ENCODE data around the gene C9orf57.
"Not testable (repeated sequence)": the region's sequence is repeated elsewhere in the genome, so short reads cannot be mapped to it uniquely, and the experiment has no call there.

The C9orf57 gene

GRCh38 chr9:72060513-72060912, at the start of gene C9orf57:
TSS of gene C9orf57 (minus strand) at chr9:72060613. CDS start at chr9:72059331, 1,282 bp downstream.
- DNase-seq: no peak

- no peak for DNase-seq
These were observed 42.1 kb upstream of the C9orf57 start for GRCh38 chr9:72102520-72102919.

- DNase-seq: not testable (repeated sequence)
These were observed 35.1 kb upstream of the C9orf57 start for GRCh38 chr9:72095520-72095919.

GRCh38 chr9:72092820-72093219, 32.4 kb upstream of the C9orf57 start:
- DNase-seq: no peak

GRCh38 chr9:72089451-72090130, 29.2 kb upstream of the C9orf57 start:
- no peak for DNase-seq

- DNase-seq: peak in 1 of 2 donors; percentile 18
These were observed 22.1 kb upstream of the C9orf57 start for GRCh38 chr9:72082536-72082935.

- not testable (repeated sequence) for DNase-seq
These were observed 14.3 kb upstream of the C9orf57 start for GRCh38 chr9:72074666-72075065.

- no peak for DNase-seq
These were observed 4.7 kb upstream of the C9orf57 start for GRCh38 chr9:72065076-72065475.

GRCh38 chr9:72052122-72052521, 8.3 kb downstream of the C9orf57 start:
- no peak for DNase-seq

- DNase-seq: no peak
These were observed 11.6 kb downstream of the C9orf57 start for GRCh38 chr9:72048850-72049249.

- no peak for DNase-seq
These were observed 13.6 kb downstream of the C9orf57 start for GRCh38 chr9:72046630-72047456.

GRCh38 chr9:72044095-72044494, 16.3 kb downstream of the C9orf57 start:
- no peak for DNase-seq

- DNase-seq: no peak
These were observed 16.8 kb downstream of the C9orf57 start for GRCh38 chr9:72043576-72043975.

- DNase-seq: no peak
These were observed 17.5 kb downstream of the C9orf57 start for GRCh38 chr9:72042928-72043327.

GRCh38 chr9:72041775-72042194, 18.6 kb downstream of the C9orf57 start:
- no peak for DNase-seq

- DNase-seq: no peak
These were observed 19.0 kb downstream of the C9orf57 start for GRCh38 chr9:72041369-72041768.

GRCh38 chr9:72039532-72039931, 20.9 kb downstream of the C9orf57 start:
- DNase-seq: no peak

GRCh38 chr9:72038890-72039410, 21.5 kb downstream of the C9orf57 start:
- peak; percentile 49 to 78 for DNase-seq

- DNase-seq: no peak
These were observed 22.0 kb downstream of the C9orf57 start for GRCh38 chr9:72038408-72038807.

GRCh38 chr9:72037571-72037970, 22.8 kb downstream of the C9orf57 start:
- no peak for DNase-seq

- no peak for DNase-seq
These were observed 29.6 kb downstream of the C9orf57 start for GRCh38 chr9:72030767-72031166.

GRCh38 chr9:72029986-72030385, 30.4 kb downstream of the C9orf57 start:
- DNase-seq: no peak

- no peak for DNase-seq
These were observed 34.5 kb downstream of the C9orf57 start for GRCh38 chr9:72025906-72026305.

- no peak for DNase-seq
These were observed 36.8 kb downstream of the C9orf57 start for GRCh38 chr9:72023596-72023995.

Data from hippocampal formation (tissue), 2 donors.